HEK293T (cell line): ENCODE results near the gene DCBLD1.

Source experiments
- ARNT ChIP-seq: fragments of 450-650 bp; IDR thresholded peaks from 2 replicates; pipeline ENCODE4 v1.6.1; 2017; ENCODE audit warnings: mild to moderate bottlenecking
- BHLHE40 ChIP-seq: fragments of 450-650 bp; IDR thresholded peaks from 2 replicates; pipeline ENCODE4 v1.6.1; 2016; ENCODE audit warnings: mild to moderate bottlenecking, moderate library complexity, borderline replicate concordance
- CTBP1 ChIP-seq: fragments of 450-650 bp; IDR thresholded peaks from 2 replicates; pipeline ENCODE4 v1.6.1; 2016; ENCODE audit warnings: borderline replicate concordance
- ELF4 ChIP-seq: fragments of 450-650 bp; IDR thresholded peaks from 2 replicates; pipeline ENCODE4 v1.6.1; 2017; ENCODE audit warnings: antibody characterized with exemption
- FOXA1 ChIP-seq: fragments of 450-650 bp; IDR thresholded peaks from 2 replicates; pipeline ENCODE4 v1.6.1; 2016; ENCODE audit warnings: mild to moderate bottlenecking
- FOXK2 ChIP-seq: fragments of 450-650 bp; IDR thresholded peaks from 2 replicates; pipeline ENCODE4 v1.6.1; 2016; ENCODE audit warnings: mild to moderate bottlenecking
- FOXM1 ChIP-seq: fragments of 450-650 bp; IDR thresholded peaks from 2 replicates; pipeline ENCODE4 v1.6.1; 2017; ENCODE audit warnings: mild to moderate bottlenecking, borderline replicate concordance
- HDGF ChIP-seq: fragments of 450-650 bp; IDR thresholded peaks from 2 replicates; pipeline ENCODE4 v1.6.1; 2017; ENCODE audit warnings: antibody characterized with exemption, borderline replicate concordance
- L3MBTL2 ChIP-seq: fragments of 450-650 bp; conservative IDR thresholded peaks from 2 replicates; pipeline ENCODE4 v1.6.1; 2016; ENCODE audit warnings: mild to moderate bottlenecking
- NFRKB ChIP-seq: fragments of 450-650 bp; IDR thresholded peaks from 2 replicates; pipeline ENCODE4 v1.6.1; 2016; ENCODE audit warnings: mild to moderate bottlenecking, moderate library complexity
- SP1 ChIP-seq: fragments of 450-650 bp; IDR thresholded peaks from 2 replicates; pipeline ENCODE4 v1.6.1; 2017
- SUZ12 ChIP-seq: fragments of 450-650 bp; IDR thresholded peaks from 2 replicates; pipeline ENCODE4 v1.6.1; 2016; ENCODE audit warnings: mild to moderate bottlenecking
- ZNF384 ChIP-seq: fragments of 450-650 bp; IDR thresholded peaks from 2 replicates; pipeline ENCODE4 v1.6.1; 2016
- TF ChIP-seq, protein P1 (sequence below): fragments of 450-650 bp; IDR thresholded peaks from 2 replicates; pipeline ENCODE4 v1.6.1; 2016

GRCh38 chr6:117448732-117449485 is 33.6 kb upstream of the DCBLD1 start:
- no peak for TF ChIP-seq ARNT
- no peak for TF ChIP-seq ELF4
- no peak for TF ChIP-seq FOXM1
- TF ChIP-seq BHLHE40 = no peak
- TF ChIP-seq HDGF = no peak
- no peak for TF ChIP-seq SUZ12
- TF ChIP-seq SP1 = no peak
- TF ChIP-seq NFRKB = no peak
- TF ChIP-seq L3MBTL2 = no peak
- TF ChIP-seq, protein P1, sequence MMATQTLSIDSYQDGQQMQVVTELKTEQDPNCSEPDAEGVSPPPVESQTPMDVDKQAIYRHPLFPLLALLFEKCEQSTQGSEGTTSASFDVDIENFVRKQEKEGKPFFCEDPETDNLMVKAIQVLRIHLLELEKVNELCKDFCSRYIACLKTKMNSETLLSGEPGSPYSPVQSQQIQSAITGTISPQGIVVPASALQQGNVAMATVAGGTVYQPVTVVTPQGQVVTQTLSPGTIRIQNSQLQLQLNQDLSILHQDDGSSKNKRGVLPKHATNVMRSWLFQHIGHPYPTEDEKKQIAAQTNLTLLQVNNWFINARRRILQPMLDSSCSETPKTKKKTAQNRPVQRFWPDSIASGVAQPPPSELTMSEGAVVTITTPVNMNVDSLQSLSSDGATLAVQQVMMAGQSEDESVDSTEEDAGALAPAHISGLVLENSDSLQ = no peak
- no peak for TF ChIP-seq ZNF384
- TF ChIP-seq FOXK2 = no peak
- no peak for TF ChIP-seq CTBP1
- TF ChIP-seq FOXA1 = no peak
